ENCODE data around the gene PACSIN2. TPM values are rescaled to one million over a fixed set of nuclear protein-coding genes. Genes with fewer than 3 reads are reported as not detected.

PACSIN2 gene
- total RNA-seq, 1 donor from 2014 or later = 87.8 TPM

GRCh38 chr22:43012390-43012789, 2.6 kb downstream of the PACSIN2 start:
- Histone ChIP-seq H3K36me3 (ENCODE audit: insufficient read depth, low read length) (no peaks in the 10 kb centered on the region), H3K4me1 (ENCODE audit: insufficient read depth, low read length) (peaks cover 26% of the 10 kb centered on the region), H3K9ac (ENCODE audit: low read length) (no peak overlapping the region), H3K79me2 (ENCODE audit: insufficient read depth, low read length) (peaks cover 73% of the 10 kb centered on the region), H3K27me3 (ENCODE audit: insufficient read depth, low read length) (no peaks in the 10 kb centered on the region), H2AFZ (ENCODE audit: low read depth, low read length) (no peak overlapping the region), H3K27ac (ENCODE audit: low read depth, low read length) (no peak overlapping the region), H4K20me1 (ENCODE audit: insufficient read depth, low read length) (peaks cover 61% of the 10 kb centered on the region), H3K4me3 (ENCODE audit: insufficient read depth, low read depth, low read length) (no peak overlapping the region), H3K9me3 (ENCODE audit: insufficient read depth, low read depth, low read length) (no peaks in the 10 kb centered on the region), H3K4me2 (ENCODE audit: low read length) (no peak overlapping the region)
- Mint-ChIP-seq H3K4me3 (ENCODE audit: unreplicated experiment) (no peak overlapping the region), H3K27ac (ENCODE audit: unreplicated experiment) (no peak overlapping the region), H3K9me3 (ENCODE audit: unreplicated experiment) (no peaks in the 10 kb centered on the region), H3K4me1 (ENCODE audit: low read depth, unreplicated experiment) (peaks cover 34% of the 10 kb centered on the region), H3K27me3 (ENCODE audit: low read depth, unreplicated experiment) (no peaks in the 10 kb centered on the region), H3K36me3 (ENCODE audit: low read depth, unreplicated experiment) (no peaks in the 10 kb centered on the region)
- FAIRE-seq (no peak), DNase-seq (ENCODE audit: low read depth) (peak; percentile 30)
- TF ChIP-seq CTCF (IDR thresholded peaks at IDR 0.05; ENCODE audit: insufficient read depth, low read depth, low read length) (no peak), EZH2 (IDR thresholded peaks at IDR 0.05; ENCODE audit: insufficient read depth, low read length) (no peak)

- H3K36me3 Mint-ChIP-seq (ENCODE audit: low read depth, unreplicated experiment) = no peaks in the 10 kb centered on the region
- DNase-seq (ENCODE audit: low read depth) (peak; percentile 82), FAIRE-seq (no peak)
- H4K20me1 ChIP-seq (ENCODE audit: insufficient read depth, low read length) = peaks cover 74% of the 10 kb centered on the region
- H3K9me3 Mint-ChIP-seq (ENCODE audit: unreplicated experiment) = no peaks in the 10 kb centered on the region
- H3K27me3 Mint-ChIP-seq (ENCODE audit: low read depth, unreplicated experiment) = no peaks in the 10 kb centered on the region
- no peak overlapping the region for H3K9ac ChIP-seq (ENCODE audit: low read length)
- peak overlapping the region; percentile 37 for H3K27ac Mint-ChIP-seq (ENCODE audit: unreplicated experiment)
- H3K36me3 ChIP-seq (ENCODE audit: insufficient read depth, low read length) = no peaks in the 10 kb centered on the region
- no peak overlapping the region for H3K4me2 ChIP-seq (ENCODE audit: low read length)
- H3K27ac ChIP-seq (ENCODE audit: low read depth, low read length) = no peak overlapping the region
- peaks cover 86% of the 10 kb centered on the region for H3K79me2 ChIP-seq (ENCODE audit: insufficient read depth, low read length)
- H2AFZ ChIP-seq (ENCODE audit: low read depth, low read length) = no peak overlapping the region
- no peaks in the 10 kb centered on the region for H3K27me3 ChIP-seq (ENCODE audit: insufficient read depth, low read length)
- H3K4me1 Mint-ChIP-seq (ENCODE audit: low read depth, unreplicated experiment) = peaks cover 46% of the 10 kb centered on the region
- H3K9me3 ChIP-seq (ENCODE audit: insufficient read depth, low read depth, low read length) = no peaks in the 10 kb centered on the region
- TF ChIP-seq EZH2 (IDR thresholded peaks at IDR 0.05; ENCODE audit: insufficient read depth, low read length) (no peak), CTCF (IDR thresholded peaks at IDR 0.05; ENCODE audit: insufficient read depth, low read depth, low read length) (no peak)
- H3K4me1 ChIP-seq (ENCODE audit: insufficient read depth, low read length) = peaks cover 33% of the 10 kb centered on the region
- H3K4me3 ChIP-seq (ENCODE audit: insufficient read depth, low read depth, low read length) = no peak overlapping the region
- H3K4me3 Mint-ChIP-seq (ENCODE audit: unreplicated experiment) = no peak overlapping the region
Measured at GRCh38 chr22:43011079-43011478, 3.9 kb downstream of the PACSIN2 start.

GRCh38 chr22:43009444-43009843, 5.5 kb downstream of the PACSIN2 start:
- no peaks in the 10 kb centered on the region for H3K9me3 ChIP-seq (ENCODE audit: insufficient read depth, low read depth, low read length)
- H3K9me3 Mint-ChIP-seq (ENCODE audit: unreplicated experiment) = no peaks in the 10 kb centered on the region
- FAIRE-seq = no peak
- H3K27me3 ChIP-seq (ENCODE audit: insufficient read depth, low read length) = no peaks in the 10 kb centered on the region
- H3K27ac Mint-ChIP-seq (ENCODE audit: unreplicated experiment) = no peak overlapping the region
- peaks cover 85% of the 10 kb centered on the region for H4K20me1 ChIP-seq (ENCODE audit: insufficient read depth, low read length)
- H3K79me2 ChIP-seq (ENCODE audit: insufficient read depth, low read length) = peaks cover 100% of the 10 kb centered on the region
- DNase-seq (ENCODE audit: low read depth) = no peak
- peaks cover 55% of the 10 kb centered on the region for H3K4me1 Mint-ChIP-seq (ENCODE audit: low read depth, unreplicated experiment)
- no peaks in the 10 kb centered on the region for H3K36me3 Mint-ChIP-seq (ENCODE audit: low read depth, unreplicated experiment)
- H3K27ac ChIP-seq (ENCODE audit: low read depth, low read length) = no peak overlapping the region
- H3K27me3 Mint-ChIP-seq (ENCODE audit: low read depth, unreplicated experiment) = no peaks in the 10 kb centered on the region
- no peak overlapping the region for H3K4me3 ChIP-seq (ENCODE audit: insufficient read depth, low read depth, low read length)
- H3K4me2 ChIP-seq (ENCODE audit: low read length) = no peak overlapping the region
- no peak overlapping the region for H2AFZ ChIP-seq (ENCODE audit: low read depth, low read length)
- TF ChIP-seq EZH2 (IDR thresholded peaks at IDR 0.05; ENCODE audit: insufficient read depth, low read length) = no peak
- no peak for TF ChIP-seq CTCF (IDR thresholded peaks at IDR 0.05; ENCODE audit: insufficient read depth, low read depth, low read length)
- H3K4me1 ChIP-seq (ENCODE audit: insufficient read depth, low read length) = peaks cover 38% of the 10 kb centered on the region
- H3K36me3 ChIP-seq (ENCODE audit: insufficient read depth, low read length) = no peaks in the 10 kb centered on the region
- H3K4me3 Mint-ChIP-seq (ENCODE audit: unreplicated experiment) = no peak overlapping the region
- H3K9ac ChIP-seq (ENCODE audit: low read length) = no peak overlapping the region

All from astrocyte (in vitro differentiated cells and primary cell).